GM10266 (cell line): ENCODE data around the gene MS4A5.
"Not testable (repeated sequence)": the region's sequence is repeated elsewhere in the genome, so short reads cannot be mapped to it uniquely, and the experiment has no call there.

ENCODE experiments used
- DNase-seq: peaks from one replicate; pipeline ENCODE4 v3.0.0; 2012; ENCODE audit errors: extremely low spot score
- TF ChIP-seq, protein P1 (sequence below): IDR thresholded peaks from 2 replicates; pipeline ENCODE4 v1.5.1; 2012; ENCODE audit warnings: mild to moderate bottlenecking, low read depth; ENCODE audit not compliant: control insufficient read depth, insufficient read depth; ENCODE audit errors: missing control alignments

MS4A5 gene

DNA sequence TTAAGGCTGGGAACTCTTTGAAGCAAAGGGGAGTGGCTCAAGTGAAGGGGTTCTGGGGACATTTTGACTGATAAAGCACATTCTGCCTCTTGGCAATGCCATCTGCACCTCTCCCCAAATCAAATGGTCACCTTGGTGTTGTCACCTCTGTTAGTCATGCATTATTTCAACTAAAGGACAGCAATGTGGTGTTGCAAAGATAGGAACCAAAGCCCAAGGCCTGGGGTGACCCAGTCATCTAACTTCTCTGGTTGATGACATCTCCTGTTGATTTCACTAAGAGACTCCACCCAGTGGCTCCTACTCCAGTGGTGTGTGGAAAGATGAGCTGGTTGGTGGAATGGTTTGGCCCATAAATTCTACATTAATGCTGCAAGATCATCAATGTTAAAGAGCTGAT, 18.5 kb downstream of the MS4A5 start:
- no peak for DNase-seq
- TF ChIP-seq, protein P1, sequence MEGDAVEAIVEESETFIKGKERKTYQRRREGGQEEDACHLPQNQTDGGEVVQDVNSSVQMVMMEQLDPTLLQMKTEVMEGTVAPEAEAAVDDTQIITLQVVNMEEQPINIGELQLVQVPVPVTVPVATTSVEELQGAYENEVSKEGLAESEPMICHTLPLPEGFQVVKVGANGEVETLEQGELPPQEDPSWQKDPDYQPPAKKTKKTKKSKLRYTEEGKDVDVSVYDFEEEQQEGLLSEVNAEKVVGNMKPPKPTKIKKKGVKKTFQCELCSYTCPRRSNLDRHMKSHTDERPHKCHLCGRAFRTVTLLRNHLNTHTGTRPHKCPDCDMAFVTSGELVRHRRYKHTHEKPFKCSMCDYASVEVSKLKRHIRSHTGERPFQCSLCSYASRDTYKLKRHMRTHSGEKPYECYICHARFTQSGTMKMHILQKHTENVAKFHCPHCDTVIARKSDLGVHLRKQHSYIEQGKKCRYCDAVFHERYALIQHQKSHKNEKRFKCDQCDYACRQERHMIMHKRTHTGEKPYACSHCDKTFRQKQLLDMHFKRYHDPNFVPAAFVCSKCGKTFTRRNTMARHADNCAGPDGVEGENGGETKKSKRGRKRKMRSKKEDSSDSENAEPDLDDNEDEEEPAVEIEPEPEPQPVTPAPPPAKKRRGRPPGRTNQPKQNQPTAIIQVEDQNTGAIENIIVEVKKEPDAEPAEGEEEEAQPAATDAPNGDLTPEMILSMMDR, result no peak

DNA sequence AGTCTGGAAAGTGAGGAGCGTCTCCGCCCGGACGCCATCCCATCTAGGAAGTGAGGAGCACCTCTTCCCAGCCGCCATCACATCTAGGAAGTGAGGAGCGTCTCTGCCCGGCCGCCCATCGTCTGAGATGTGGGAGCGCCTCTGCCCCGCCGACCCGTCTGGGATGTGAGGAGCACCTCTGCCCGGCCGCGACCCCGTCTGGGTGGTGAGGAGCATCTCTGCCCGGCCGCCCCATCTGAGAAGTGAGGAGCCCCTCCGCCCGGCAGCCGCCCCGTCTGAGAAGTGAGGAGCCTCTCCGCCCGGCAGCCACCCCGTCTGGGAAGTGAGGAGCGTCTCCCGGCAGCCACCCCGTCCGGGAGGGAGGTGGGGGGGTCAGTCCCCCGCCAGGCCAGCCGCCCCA, 21.8 kb downstream of the MS4A5 start:
- DNase-seq, result not testable (repeated sequence)

DNA sequence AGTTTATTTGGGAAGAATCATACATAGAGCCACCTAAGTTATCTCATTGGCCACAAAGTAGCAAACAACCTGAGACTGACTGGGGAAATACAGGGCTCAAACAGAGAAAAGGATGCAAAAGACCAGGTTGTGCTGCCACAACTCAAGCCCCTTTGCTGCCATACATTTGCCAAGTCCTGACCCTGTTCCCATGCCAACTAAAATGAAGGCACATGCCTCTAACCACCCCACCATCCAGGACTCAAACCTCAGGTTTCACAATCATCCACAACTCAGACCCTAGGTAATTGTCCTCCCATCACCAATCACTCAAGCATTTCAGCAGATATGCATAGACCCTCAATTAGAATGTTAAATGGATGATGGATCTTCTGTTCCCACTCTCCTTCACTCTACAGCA, 24.8 kb downstream of the MS4A5 start:
- TF ChIP-seq, protein P1, result no peak

DNA sequence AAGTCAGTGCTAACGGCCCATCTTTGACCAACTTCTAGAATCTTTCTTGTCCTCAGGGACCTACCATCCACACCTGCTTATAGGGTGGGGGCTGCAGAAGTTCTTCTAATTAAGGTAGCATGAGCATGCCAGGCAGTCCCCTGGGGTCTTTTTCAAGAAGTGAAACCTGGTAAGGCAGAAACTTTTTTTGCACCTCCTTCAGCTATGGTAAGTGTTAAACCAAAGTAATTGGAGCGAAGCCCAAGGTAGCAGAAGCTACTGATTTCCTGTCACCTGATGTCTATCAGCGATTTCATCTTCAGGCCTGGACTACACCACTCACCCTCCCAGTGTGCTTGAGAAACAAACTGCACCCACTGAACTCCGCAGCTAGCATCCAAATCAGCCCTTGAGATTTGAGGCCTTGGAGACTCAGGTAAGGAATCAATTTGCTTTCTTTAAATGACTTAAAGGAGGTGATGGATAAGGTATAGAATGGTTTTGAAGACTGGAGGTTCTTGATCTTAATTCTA, 26.2 kb downstream of the MS4A5 start, which contains the start of gene MS4A1:
Gene MS4A1, plus strand, starts transcription at position 317 of the 512 bp plus-strand sequence. CDS start 6,528 bp downstream, outside the sequence.
- DNase-seq, result peak; percentile 80
- TF ChIP-seq, protein P1, result no peak

More for the DNA sequence above, 24.8 kb downstream of the MS4A5 start:
- DNase-seq, result no peak

DNA sequence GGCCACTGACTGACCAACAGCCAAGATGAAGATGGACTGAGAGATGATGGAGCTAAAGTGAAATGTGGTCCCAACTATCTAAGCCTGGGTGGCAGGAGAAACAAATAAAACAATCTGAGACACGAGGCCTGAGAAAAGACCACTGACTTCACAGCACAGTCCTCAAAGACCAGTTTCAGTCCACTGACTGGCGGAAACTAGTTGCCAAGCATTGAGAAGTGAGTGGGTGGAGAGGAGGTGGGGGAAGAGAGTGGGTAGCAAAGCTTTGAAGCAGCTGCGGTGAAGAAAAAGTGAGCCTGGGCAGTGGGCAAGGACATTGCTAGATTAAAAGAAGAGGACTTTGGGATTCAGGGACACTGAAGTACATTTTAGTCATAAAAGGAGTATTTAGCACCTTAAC, 28.2 kb downstream of the MS4A5 start:
- peak; percentile 39 for DNase-seq
- TF ChIP-seq, protein P1, result no peak

DNA sequence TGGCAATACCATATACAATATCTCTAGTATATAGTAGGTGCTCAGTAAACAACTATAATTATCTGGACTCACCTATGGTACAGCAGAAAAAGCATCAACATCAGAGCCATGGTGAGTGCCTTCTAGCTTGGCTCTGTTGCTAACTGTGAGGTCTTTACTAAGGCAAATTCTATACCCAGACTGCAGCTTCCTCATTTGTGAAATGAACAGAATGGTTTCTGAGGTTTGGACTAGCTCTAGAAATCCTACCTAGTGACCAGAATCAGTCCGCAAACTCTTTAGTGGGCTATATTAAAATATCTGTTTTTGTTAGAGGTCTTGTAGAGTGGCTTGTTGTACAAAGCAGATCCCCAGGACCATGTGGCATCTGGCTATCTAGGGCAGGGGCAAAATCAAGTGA, 30.0 kb downstream of the MS4A5 start:
- TF ChIP-seq, protein P1, result no peak
- no peak for DNase-seq

DNA sequence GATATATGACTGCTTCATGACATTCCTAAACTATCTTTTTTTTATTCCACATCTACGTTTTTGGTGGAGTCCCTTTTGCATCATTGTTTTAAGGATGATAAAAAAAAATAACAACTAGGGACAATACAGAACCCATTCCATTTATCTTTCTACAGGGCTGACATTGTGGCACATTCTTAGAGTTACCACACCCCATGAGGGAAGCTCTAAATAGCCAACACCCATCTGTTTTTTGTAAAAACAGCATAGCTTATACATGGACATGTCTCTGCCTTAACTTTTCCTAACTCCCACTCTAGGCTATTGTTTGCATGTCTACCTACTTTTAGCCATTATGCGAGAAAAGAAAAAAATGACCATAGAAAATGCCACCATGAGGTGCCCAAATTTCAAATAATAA, 39.5 kb downstream of the MS4A5 start:
- TF ChIP-seq, protein P1, result no peak
- DNase-seq, result no peak

DNA sequence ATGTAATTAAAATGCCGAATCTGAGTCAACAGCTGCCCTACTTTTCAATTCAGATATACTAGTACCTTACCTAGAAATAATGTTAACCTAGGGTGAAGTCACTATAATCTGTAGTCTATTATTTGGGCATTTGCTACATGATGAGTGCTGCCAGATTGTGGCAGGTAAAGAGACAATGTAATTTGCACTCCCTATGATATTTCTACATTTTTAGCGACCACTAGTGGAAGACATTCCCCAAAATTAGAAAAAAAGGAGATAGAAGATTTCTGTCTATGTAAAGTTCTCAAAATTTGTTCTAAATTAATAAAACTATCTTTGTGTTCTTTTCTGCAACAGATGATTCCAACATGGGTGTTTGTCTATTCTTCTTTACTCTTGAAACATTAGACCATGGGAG, 40.4 kb downstream of the MS4A5 start:
- TF ChIP-seq, protein P1, result no peak
- no peak for DNase-seq
